Middle frontal gyrus (tissue), 1 donor: ENCODE results near the gene HEATR5B.
"Not testable (repeated sequence)": the region's sequence is repeated elsewhere in the genome, so short reads cannot be mapped to it uniquely, and the experiment has no call there.

ENCODE experiments used
- DNase-seq: peaks from one replicate; pipeline ENCODE4 v3.0.0-alpha.2; 2015; ENCODE audit warnings: low spot score; ENCODE audit errors: extremely low spot score

HEATR5B gene

DNA sequence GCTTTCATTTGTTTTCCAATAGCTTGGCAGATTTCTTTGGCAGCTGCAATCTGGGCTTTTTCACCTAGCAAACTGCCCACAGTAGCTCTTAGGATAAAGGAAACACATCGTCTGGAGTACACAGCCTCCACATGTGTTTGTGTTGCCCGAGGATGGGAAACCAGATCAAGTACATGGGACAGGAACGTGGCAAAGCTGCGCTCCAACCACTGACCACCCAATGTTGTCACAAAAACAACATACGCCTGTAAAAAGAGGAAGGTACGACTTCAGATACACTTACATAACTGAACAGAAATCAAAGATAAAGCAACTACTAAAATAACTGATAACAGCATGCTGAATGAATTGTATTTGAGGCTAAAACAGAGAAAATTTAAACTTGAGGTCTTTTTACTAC is 15.5 kb downstream of the HEATR5B start:
- no peak for DNase-seq

- DNase-seq = no peak
These were observed 22.4 kb downstream of the HEATR5B start for GRCh38 chr2:37061776-37062175.

DNA sequence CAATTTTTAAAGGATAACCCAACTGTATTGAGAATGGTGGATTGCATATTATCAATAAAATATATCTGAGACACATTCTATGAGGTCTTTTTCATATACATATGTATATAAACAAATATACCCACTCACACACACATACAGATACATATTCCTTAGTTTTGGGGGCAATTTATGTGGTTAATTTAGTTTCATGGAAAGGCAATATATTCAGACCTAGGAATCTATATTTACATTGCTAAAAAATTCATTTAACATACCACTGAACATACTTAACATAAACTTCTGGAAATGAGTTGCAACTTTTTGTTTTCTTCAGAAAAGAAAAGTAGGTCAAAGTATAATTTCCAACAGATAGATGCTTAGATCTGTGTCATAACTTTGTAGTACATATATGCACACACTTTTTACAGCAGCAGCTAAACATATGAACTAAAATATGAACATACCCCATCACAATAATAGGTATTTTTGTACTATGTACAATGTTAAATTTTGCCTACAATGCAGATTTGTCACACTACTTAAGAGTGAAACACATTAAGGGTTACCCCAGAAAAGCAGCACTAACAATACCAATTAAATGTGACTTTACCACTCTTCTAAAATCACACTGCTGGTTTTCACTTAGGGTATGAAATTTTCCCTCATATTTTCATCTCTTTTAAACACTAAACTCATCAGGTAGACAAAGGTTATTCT is 23.0 kb downstream of the HEATR5B start:
- DNase-seq = no peak

GRCh38 chr2:37060446-37060845 is 23.7 kb downstream of the HEATR5B start:
- DNase-seq = no peak

GRCh38 chr2:37059841-37060240 is 24.3 kb downstream of the HEATR5B start:
- DNase-seq = no peak

GRCh38 chr2:37052600-37053332 is 31.4 kb downstream of the HEATR5B start:
- DNase-seq = no peak

- DNase-seq = no peak
These were observed 44.6 kb downstream of the HEATR5B start for GRCh38 chr2:37039580-37039979.

GRCh38 chr2:37037771-37038170 is 46.4 kb downstream of the HEATR5B start:
- DNase-seq = no peak

GRCh38 chr2:37029758-37030157 is 54.4 kb downstream of the HEATR5B start:
- DNase-seq = no peak

- no peak for DNase-seq
These were observed 58.1 kb downstream of the HEATR5B start for GRCh38 chr2:37026050-37026449.

- no peak for DNase-seq
These were observed 63.0 kb downstream of the HEATR5B start for GRCh38 chr2:37020887-37021796.

DNA sequence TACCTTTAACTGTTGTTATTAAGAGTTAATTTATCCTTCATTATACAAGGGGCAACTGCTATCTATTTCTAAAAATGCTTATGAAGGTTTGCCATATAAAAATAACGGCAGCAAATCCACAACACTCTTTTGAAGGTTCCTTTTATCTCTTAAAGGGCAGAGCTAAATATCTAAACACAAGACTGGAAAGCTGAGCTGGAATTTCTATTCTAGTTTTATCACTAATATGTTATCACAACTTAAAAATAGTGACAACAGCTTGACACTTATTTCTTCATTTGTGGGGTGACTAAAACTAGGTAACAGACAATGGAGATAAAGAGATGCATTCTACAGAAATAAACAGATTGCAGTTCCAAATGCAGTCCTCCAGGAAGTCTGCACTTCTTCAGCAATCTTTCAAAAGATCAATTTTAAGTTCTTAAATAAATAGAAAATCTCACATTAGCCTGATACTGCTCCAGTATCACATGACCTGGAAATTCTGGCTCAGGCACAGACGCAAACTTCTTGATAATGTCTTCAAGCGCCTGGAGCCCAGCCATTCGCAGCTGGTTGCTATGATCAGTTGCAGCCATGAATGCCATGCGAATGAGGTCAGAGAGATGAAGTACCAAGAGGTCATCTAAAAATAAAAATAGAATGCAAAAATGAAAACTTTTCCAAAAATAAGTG is 63.8 kb downstream of the HEATR5B start:
- DNase-seq = no peak

- DNase-seq = no peak
These were observed 70.9 kb downstream of the HEATR5B start for GRCh38 chr2:37013315-37013641.

- DNase-seq = no peak
These were observed 73.0 kb downstream of the HEATR5B start for GRCh38 chr2:37011130-37011529.

DNA sequence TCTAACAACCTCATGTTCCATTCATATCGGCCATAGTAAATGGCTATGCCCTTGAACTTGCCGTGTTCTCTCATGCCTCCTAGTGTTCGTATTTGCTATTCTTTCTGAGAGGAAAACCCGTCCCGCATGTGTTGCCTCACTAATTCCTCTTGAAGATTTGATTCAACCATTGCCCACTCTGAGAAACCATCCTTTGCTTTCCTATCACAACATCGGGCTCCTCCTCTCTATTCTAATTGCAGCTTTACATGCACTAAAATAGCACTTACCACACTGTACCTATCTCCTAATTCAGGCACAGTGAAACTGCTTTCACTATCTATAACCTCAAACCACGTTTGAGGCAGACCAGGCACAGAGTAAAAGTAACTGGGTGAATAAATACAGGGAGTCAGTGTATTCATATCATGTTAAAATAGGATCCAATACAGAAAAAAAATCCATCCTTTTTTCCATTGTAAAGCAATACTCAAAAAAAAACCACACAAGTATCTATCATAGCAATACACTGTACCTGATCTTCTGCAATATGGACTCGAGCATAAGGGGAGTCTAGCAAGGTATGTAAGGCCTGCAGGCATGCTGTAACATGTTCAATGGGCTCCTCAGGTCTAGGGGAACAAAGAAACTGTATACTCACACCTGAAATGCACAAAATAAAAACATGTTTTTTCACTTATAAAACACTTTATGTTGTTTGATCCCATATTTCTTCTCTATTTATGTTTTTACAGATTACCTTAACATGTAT is 78.9 kb downstream of the HEATR5B start:
- DNase-seq = no peak

GRCh38 chr2:37000988-37001556 is 83.1 kb downstream of the HEATR5B start:
- no peak for DNase-seq

DNA sequence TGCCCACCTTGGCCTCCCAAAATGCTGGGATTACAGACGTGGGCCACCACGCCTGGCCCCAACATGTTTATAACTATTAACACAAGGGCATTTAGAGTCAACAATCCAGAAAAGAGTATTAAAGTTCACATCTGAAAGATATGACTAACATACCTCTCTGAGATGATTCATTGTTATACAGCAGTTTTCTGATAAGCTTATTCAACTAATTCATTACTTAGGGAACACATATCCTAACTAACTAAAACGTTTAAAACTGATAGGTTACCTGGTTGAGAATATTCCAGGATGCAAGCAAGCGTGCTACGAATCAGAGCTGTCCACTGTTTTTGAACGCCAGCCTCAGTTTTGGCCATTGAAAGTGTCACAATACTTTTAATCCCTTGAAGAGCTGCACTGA is 83.9 kb downstream of the HEATR5B start:
- no peak for DNase-seq

DNA sequence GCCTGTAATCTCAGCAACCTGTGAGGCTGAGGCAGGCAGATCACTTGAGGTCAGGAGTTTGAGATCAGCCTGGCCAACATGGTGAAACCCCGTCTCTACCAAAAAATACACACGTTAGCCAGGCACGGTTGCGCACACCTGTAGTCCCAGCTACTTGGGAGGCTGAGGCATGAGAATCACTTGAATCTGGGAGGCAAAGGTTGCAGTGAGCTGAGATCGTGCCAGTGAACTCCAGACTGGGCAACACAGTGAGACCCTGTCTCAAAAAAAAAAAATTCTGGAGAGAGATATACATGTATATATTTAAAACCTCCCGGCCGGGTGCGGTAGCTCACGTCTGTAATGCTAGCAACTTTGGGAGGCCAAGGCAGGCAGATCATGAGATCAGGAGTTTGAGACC is 84.8 kb downstream of the HEATR5B start:
- DNase-seq = not testable (repeated sequence)

DNA sequence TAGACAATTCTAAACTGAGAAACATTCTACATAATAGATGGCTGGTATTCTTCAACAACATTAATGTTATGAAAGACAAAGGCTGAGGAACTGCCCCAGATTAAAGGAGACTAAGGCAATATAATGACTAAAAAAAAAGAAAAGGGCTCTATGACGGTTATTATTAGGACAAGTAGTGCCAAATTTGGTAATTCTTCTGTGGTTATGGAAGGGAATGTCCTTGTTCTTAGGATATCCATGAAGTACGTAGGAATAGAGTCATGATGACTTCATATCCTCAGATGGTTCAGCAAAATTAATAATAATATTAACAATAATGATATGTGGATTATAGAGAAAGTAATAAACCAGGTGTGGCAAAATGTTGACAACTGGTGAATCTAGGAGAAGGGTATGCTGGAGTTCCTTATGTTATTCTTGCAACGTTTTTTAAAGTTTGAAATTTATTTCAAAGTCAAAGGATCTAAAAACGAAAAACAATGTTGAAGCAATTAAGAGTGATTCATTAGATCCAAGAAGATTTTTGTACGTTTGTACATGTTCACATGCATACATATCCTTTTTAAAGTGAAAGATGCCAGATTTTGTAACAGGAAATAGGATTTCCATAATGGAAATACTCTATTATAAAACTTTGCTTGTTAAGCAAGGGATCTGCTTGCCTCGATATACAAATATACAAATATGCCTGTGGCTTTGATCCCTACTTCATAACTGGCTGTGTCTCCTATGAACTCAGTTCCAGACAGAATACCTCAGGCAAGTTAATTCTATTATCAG is 90.1 kb downstream of the HEATR5B start:
- no peak for DNase-seq

DNA sequence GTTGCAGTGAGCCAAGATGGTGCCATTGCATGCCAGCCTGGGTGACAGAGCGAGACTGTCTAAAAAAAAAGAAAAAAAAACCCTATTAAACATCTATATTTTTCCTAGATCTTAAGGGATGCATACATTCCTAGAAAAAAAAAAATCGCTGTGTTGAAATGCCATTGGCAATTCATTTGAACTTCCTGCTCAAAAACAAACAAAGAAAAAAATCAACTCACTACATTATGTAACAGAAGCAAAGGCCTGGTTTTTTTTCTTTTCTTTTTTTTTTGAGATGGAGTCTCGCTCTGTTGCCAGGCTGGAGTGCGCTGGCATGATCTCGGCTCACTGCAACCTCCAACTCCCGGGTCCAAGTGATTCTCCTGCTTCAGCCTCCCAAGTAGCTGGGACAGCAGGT is 96.2 kb downstream of the HEATR5B start:
- no peak for DNase-seq
